HEK293T (cell line): ENCODE results near the gene TMEM131L.
A peak's percentile ranks its signal among the peaks of the same experiment; 100 is the strongest.
"Not testable (repeated sequence)": the region's sequence is repeated elsewhere in the genome, so short reads cannot be mapped to it uniquely, and the experiment has no call there.

Experiments
- CTCF ChIA-PET: fragments of 350-600 bp; formaldehyde crosslinking; extraction: SDS; loops from one replicate; lab custom pipeline; 2021; ENCODE audit warnings: antibody characterized with exemption, inconsistent platforms; lab: Yijun Ruan, JAX
- POLR2A ChIA-PET: fragments of 350-600 bp; formaldehyde crosslinking; extraction: SDS; loops from one replicate; lab custom pipeline; 2020; ENCODE audit warnings: antibody characterized with exemption, inconsistent platforms; lab: Yijun Ruan, JAX
- DNase-seq: peaks from one replicate; pipeline ENCODE4 v3.0.0; 2012; ENCODE audit warnings: mixed read lengths; ENCODE audit errors: extremely low spot score
- ARNT ChIP-seq: fragments of 450-650 bp; IDR thresholded peaks from 2 replicates; pipeline ENCODE4 v1.6.1; 2017; ENCODE audit warnings: mild to moderate bottlenecking
- BHLHE40 ChIP-seq: fragments of 450-650 bp; IDR thresholded peaks from 2 replicates; pipeline ENCODE4 v1.6.1; 2016; ENCODE audit warnings: mild to moderate bottlenecking, moderate library complexity, borderline replicate concordance
- CTBP1 ChIP-seq: fragments of 450-650 bp; IDR thresholded peaks from 2 replicates; pipeline ENCODE4 v1.6.1; 2016; ENCODE audit warnings: borderline replicate concordance
- ELF4 ChIP-seq: fragments of 450-650 bp; IDR thresholded peaks from 2 replicates; pipeline ENCODE4 v1.6.1; 2017; ENCODE audit warnings: antibody characterized with exemption
- FOXA1 ChIP-seq: fragments of 450-650 bp; IDR thresholded peaks from 2 replicates; pipeline ENCODE4 v1.6.1; 2016; ENCODE audit warnings: mild to moderate bottlenecking
- FOXK2 ChIP-seq: fragments of 450-650 bp; IDR thresholded peaks from 2 replicates; pipeline ENCODE4 v1.6.1; 2016; ENCODE audit warnings: mild to moderate bottlenecking
- FOXM1 ChIP-seq: fragments of 450-650 bp; IDR thresholded peaks from 2 replicates; pipeline ENCODE4 v1.6.1; 2017; ENCODE audit warnings: mild to moderate bottlenecking, borderline replicate concordance
- HDGF ChIP-seq: fragments of 450-650 bp; IDR thresholded peaks from 2 replicates; pipeline ENCODE4 v1.6.1; 2017; ENCODE audit warnings: antibody characterized with exemption, borderline replicate concordance
- L3MBTL2 ChIP-seq: fragments of 450-650 bp; conservative IDR thresholded peaks from 2 replicates; pipeline ENCODE4 v1.6.1; 2016; ENCODE audit warnings: mild to moderate bottlenecking
- LEF1 ChIP-seq: fragments of 450-650 bp; IDR thresholded peaks from 2 replicates; pipeline ENCODE4 v1.6.1; 2017; ENCODE audit warnings: mild to moderate bottlenecking, borderline replicate concordance
- NFRKB ChIP-seq: fragments of 450-650 bp; IDR thresholded peaks from 2 replicates; pipeline ENCODE4 v1.6.1; 2016; ENCODE audit warnings: mild to moderate bottlenecking, moderate library complexity
- SP1 ChIP-seq: fragments of 450-650 bp; IDR thresholded peaks from 2 replicates; pipeline ENCODE4 v1.6.1; 2017
- SUZ12 ChIP-seq: fragments of 450-650 bp; IDR thresholded peaks from 2 replicates; pipeline ENCODE4 v1.6.1; 2016; ENCODE audit warnings: mild to moderate bottlenecking
- TARDBP ChIP-seq: fragments of 450-650 bp; IDR thresholded peaks from 2 replicates; pipeline ENCODE4 v1.6.1; 2016
- ZNF384 ChIP-seq: fragments of 450-650 bp; IDR thresholded peaks from 2 replicates; pipeline ENCODE4 v1.6.1; 2016
- TF ChIP-seq, protein P1 (sequence below): fragments of 450-650 bp; IDR thresholded peaks from 2 replicates; pipeline ENCODE4 v1.6.1; 2016

Gene TMEM131L

DNA sequence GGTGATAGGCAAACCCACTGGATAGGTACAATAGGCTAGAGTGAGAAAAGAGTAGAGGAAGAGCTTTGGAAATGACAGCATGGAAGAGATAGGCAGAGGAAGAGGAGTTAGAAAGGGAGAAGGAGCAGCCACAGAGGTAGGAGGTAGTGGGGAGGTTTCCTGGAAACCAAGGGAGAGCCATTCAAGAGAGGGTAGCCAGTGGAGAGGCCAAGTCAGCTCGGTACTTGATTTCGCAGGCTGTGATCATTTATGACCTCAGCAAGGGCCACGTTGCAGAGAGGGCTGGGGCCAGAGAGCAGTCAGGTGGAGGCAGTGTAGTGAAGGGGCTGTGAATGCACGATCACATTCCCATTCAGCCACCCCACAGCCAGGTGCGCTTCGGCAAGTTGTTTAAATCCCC, 76.0 kb downstream of the TMEM131L start:
- no peak for DNase-seq
- CTCF ChIA-PET, result interaction anchor here (0.8 to 3.1 kb wide), 2 partner anchors 11 to 31 kb away, joined by 3 to 12 read pairs; no protein-coding TSS in a partner anchor
- no peak for TF ChIP-seq LEF1
- no peak for TF ChIP-seq BHLHE40
- TF ChIP-seq FOXK2, result no peak
- TF ChIP-seq FOXA1, result no peak
- no peak for TF ChIP-seq ELF4
- no peak for TF ChIP-seq NFRKB
- no peak for TF ChIP-seq HDGF
- TF ChIP-seq SUZ12, result no peak
- POLR2A ChIA-PET, result no interaction called here

DNA sequence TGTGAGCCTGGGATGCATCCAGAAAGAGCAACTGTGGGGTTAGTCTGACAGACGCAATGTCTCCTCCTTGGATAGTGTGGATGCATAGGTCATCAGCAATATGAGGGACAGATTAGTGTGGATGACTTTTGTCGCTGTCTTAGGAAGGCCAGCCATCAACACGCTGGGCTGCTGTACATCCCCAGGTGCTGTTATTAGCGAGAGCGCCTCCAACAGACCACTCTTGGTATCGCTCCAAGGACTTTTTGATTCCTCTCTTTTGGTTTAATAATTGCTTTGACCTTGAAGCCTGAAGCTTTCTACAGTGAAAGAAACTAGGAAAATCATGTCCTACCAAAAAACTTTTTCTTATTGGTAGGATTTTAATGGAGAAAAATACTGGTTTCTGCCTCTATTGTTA, 76.7 kb downstream of the TMEM131L start:
- no peak for TF ChIP-seq LEF1
- TF ChIP-seq ARNT, result no peak
- no peak for TF ChIP-seq TARDBP
- no peak for TF ChIP-seq BHLHE40
- no peak for TF ChIP-seq HDGF
- no peak for TF ChIP-seq FOXA1
- no peak for TF ChIP-seq FOXK2
- TF ChIP-seq, protein P1, sequence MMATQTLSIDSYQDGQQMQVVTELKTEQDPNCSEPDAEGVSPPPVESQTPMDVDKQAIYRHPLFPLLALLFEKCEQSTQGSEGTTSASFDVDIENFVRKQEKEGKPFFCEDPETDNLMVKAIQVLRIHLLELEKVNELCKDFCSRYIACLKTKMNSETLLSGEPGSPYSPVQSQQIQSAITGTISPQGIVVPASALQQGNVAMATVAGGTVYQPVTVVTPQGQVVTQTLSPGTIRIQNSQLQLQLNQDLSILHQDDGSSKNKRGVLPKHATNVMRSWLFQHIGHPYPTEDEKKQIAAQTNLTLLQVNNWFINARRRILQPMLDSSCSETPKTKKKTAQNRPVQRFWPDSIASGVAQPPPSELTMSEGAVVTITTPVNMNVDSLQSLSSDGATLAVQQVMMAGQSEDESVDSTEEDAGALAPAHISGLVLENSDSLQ, result no peak
- no peak for TF ChIP-seq ZNF384
- no peak for TF ChIP-seq SUZ12
- no peak for TF ChIP-seq FOXM1
- no peak for TF ChIP-seq NFRKB
- no peak for TF ChIP-seq L3MBTL2
- TF ChIP-seq ELF4, result no peak
- TF ChIP-seq SP1, result no peak
- no peak for TF ChIP-seq CTBP1
- ChIA-PET POLR2A (no interaction called here), CTCF (interaction anchor here (3.1 kb wide), 1 partner anchor 12 kb away, joined by 12 read pairs; no protein-coding TSS in a partner anchor)
- DNase-seq, result no peak

DNA sequence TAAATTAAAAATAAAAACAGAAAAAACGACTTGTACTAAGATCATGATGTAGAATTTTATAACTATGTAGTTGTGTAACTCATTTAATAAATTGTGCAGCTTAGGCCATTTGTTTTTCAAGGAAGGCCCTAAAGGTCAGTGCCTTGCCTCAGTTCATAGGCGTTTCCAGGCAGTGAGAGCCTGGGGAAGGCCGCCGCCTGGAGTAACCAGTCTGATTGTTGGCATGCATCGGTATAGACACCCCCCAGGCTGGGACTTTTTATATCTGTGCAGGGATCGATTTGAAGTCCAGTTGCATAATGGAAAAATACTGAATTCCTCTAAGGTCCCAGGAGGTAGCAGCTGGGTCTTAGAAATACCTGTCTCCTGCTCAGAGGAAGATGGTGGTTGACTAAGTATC, 77.2 kb downstream of the TMEM131L start:
- ChIA-PET POLR2A (no interaction called here), CTCF (interaction anchor here (1.8 to 3.1 kb wide), 2 partner anchors 8 to 12 kb away, joined by 6 to 12 read pairs; no protein-coding TSS in a partner anchor)
- TF ChIP-seq HDGF, result no peak
- no peak for TF ChIP-seq ZNF384
- TF ChIP-seq ELF4, result no peak
- TF ChIP-seq FOXK2, result no peak

DNA sequence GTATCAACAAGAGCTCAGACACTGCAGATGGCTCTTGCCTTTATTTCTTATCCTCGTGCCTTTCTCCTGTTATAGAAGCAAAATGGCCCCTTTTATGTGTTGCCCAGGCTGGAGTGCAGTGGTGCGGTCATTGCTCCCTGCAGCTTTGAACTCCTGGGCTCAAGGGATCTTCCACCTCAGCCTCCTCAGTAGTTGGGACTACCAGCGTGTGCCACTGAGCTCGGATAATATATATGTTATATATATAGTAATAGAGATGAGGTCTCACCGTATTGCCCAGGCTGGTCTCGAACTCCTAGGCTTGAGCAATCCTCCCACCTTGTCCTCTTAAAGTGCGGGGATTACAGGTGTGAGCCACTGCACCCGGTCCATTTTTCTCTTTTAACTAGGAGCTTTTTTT, 79.7 kb downstream of the TMEM131L start:
- CTCF ChIA-PET, result interaction anchor here (0.6 kb wide), 1 partner anchor 32 kb away, joined by 4 read pairs; no protein-coding TSS in a partner anchor
- TF ChIP-seq FOXK2, result no peak
- no peak for TF ChIP-seq LEF1
- TF ChIP-seq SP1, result no peak
- TF ChIP-seq FOXA1, result no peak
- TF ChIP-seq CTBP1, result no peak
- no peak for TF ChIP-seq ZNF384
- no peak for TF ChIP-seq NFRKB
- no peak for TF ChIP-seq ARNT
- no peak for TF ChIP-seq L3MBTL2
- no peak for TF ChIP-seq BHLHE40
- no peak for TF ChIP-seq HDGF
- no peak for TF ChIP-seq SUZ12
- no peak for TF ChIP-seq TARDBP
- TF ChIP-seq, protein P1, result no peak
- no peak for TF ChIP-seq ELF4
- TF ChIP-seq FOXM1, result no peak
- no peak for DNase-seq
- POLR2A ChIA-PET, result no interaction called here

More for the DNA sequence above, 77.2 kb downstream of the TMEM131L start:
- DNase-seq, result no peak

DNA sequence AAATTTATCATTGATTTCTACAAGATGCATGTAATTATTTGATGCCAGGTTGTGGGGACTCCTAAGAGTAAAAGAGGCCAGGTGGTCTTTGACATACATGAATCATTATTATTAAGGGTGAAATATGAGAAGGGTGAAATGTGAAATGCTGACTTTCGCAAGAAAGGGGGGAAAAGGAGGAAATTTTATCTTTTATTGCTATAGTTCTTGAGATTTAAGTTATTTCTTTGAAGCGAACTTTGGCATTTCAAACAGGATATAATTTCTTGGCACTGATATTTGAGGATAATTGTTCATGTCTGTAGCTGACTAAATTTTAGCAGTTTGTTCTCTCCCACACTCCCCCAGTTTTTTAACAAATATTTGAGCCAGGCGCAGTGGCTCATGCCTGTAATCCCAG, 80.1 kb downstream of the TMEM131L start:
- DNase-seq, result no peak

DNA sequence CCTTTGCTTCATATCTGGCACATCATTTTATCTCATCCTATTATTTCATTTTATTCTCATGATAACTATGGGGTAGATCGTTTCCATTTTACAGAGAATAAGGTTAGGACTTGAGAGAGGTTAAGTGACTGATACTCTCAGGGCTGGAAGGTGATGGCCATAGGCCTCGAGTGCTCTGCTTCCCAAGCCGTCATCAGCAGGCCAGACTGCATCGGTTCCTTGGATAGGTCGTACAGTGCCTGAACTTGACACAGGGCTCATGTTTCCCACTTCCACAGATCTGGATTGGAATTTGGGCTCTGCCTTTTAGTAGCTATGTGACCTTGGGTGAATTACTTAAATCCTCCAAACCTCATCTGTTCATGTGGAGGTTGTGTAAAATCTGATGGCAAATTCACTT, 81.4 kb downstream of the TMEM131L start:
- CTCF ChIA-PET, result no interaction called here
- POLR2A ChIA-PET, result no interaction called here
- TF ChIP-seq ZNF384 (no peak), FOXM1 (no peak), NFRKB (no peak), FOXK2 (no peak), SP1 (no peak), ELF4 (no peak), LEF1 (no peak), FOXA1 (no peak), TARDBP (no peak), L3MBTL2 (no peak), SUZ12 (no peak), BHLHE40 (no peak)
- TF ChIP-seq, protein P1, result no peak
- no peak for DNase-seq

More for the DNA sequence above, 80.1 kb downstream of the TMEM131L start:
- TF ChIP-seq, protein P1, result peak; percentile 48
- TF ChIP-seq LEF1 (no peak), TARDBP (no peak), FOXM1 (no peak), FOXA1 (no peak), NFRKB (no peak)
- CTCF ChIA-PET, result interaction anchor here (0.6 kb wide), 1 partner anchor 32 kb away, joined by 4 read pairs; no protein-coding TSS in a partner anchor
- POLR2A ChIA-PET, result no interaction called here

DNA sequence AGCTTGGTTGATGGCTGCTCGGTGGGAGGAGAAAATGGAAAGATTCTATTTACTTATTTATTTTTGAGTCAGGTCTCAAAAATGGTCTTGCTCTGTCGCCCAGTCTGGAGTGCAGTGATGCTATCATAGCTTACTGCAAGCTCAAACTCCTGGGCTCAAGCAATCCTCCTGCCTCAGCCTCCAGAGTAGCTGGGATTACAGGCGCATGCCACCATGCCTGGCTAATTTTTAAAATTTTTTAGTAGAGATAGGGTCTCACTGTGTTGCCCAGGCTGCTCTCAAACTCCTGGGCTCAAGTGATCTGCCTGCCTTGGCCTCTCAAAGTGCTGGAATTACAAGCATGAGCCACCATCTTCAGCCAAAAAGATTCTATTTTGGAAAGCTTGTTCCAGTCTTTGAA, 82.7 kb downstream of the TMEM131L start:
- CTCF ChIA-PET, DNase-seq: not testable (repeated sequence)
- POLR2A ChIA-PET, result interaction anchor here (0.8 to 1.7 kb wide), 2 partner anchors 11 to 83 kb away, joined by 3 read pairs; partner anchors contain the start of gene TMEM131L
